SK-N-SH treated with all-trans-retinoic acid at 6 μM for 48 hours (cell line): ENCODE results near the gene CAPN13.

Experiments
- ATAC-seq: fragments of 200-7000 bp; cut with Tn5 transposase; 3 replicates; pipeline ENCODE4 v1.9.1; 2020; ENCODE audit warnings: mild to moderate bottlenecking, moderate library complexity
- ARNTL ChIP-seq: fragments of 450-650 bp; formaldehyde crosslinking; IDR thresholded peaks from 2 replicates; pipeline ENCODE4 v1.5.0; 2020; ENCODE audit warnings: low read depth, mild to moderate bottlenecking, moderate library complexity, borderline replicate concordance
- BACH2 ChIP-seq: fragments of 250-450 bp; sonication (Bioruptor Pico); IDR thresholded peaks from 2 replicates; pipeline ENCODE4 v1.9.0; 2021; ENCODE audit warnings: mild to moderate bottlenecking, borderline replicate concordance
- CREB5 ChIP-seq: fragments of 250-450 bp; sonication (Bioruptor Pico); IDR thresholded peaks from 2 replicates; pipeline ENCODE4 v1.5.1; 2020; ENCODE audit warnings: low read depth, mild to moderate bottlenecking, moderate library complexity
- CSDC2 ChIP-seq: fragments of 250-450 bp; sonication (Bioruptor Pico); IDR thresholded peaks from 2 replicates; pipeline ENCODE4 v1.5.0; 2020; ENCODE audit warnings: mild to moderate bottlenecking, moderate library complexity
- CSRNP3 ChIP-seq: fragments of 250-450 bp; sonication (Bioruptor Pico); IDR thresholded peaks from 2 replicates; pipeline ENCODE4 v1.5.1; 2021; ENCODE audit warnings: mild to moderate bottlenecking, moderate library complexity
- ESRRG ChIP-seq: fragments of 250-450 bp; sonication (Bioruptor Pico); IDR thresholded peaks from 2 replicates; pipeline ENCODE4 v1.6.1; 2021; ENCODE audit warnings: mild to moderate bottlenecking
- GLIS3 ChIP-seq: fragments of 250-450 bp; sonication (Bioruptor Pico); IDR thresholded peaks from 2 replicates; pipeline ENCODE4 v1.5.0; 2020; ENCODE audit warnings: mild to moderate bottlenecking, moderate library complexity
- POU6F1 ChIP-seq: fragments of 250-450 bp; sonication (Bioruptor Pico); IDR thresholded peaks from 2 replicates; pipeline ENCODE4 v1.8.0; 2021; ENCODE audit warnings: low read depth, mild to moderate bottlenecking, moderate library complexity, borderline replicate concordance
- PPARA ChIP-seq: fragments of 250-450 bp; sonication (Bioruptor Pico); IDR thresholded peaks from 2 replicates; pipeline ENCODE4 v1.5.0; 2020; ENCODE audit warnings: mild to moderate bottlenecking, borderline replicate concordance
- RARB ChIP-seq: fragments of 250-450 bp; sonication (Bioruptor Pico); IDR thresholded peaks from 2 replicates; pipeline ENCODE4 v1.8.0; 2021; ENCODE audit warnings: mild to moderate bottlenecking, moderate library complexity
- SNAI2 ChIP-seq: fragments of 250-450 bp; sonication (Bioruptor Pico); IDR thresholded peaks from 2 replicates; pipeline ENCODE4 v1.5.0; 2020; ENCODE audit warnings: mild to moderate bottlenecking, moderate library complexity
- TCF4 ChIP-seq: fragments of 250-450 bp; sonication (Bioruptor Pico); IDR thresholded peaks from 2 replicates; pipeline ENCODE4 v1.8.0; 2021; ENCODE audit warnings: mild to moderate bottlenecking, moderate library complexity, borderline replicate concordance
- TSHZ2 ChIP-seq: fragments of 250-450 bp; sonication (Bioruptor Pico); IDR thresholded peaks from 2 replicates; pipeline ENCODE4 v1.5.0; 2020; ENCODE audit warnings: mild to moderate bottlenecking, moderate library complexity
- ZFP30 ChIP-seq: fragments of 450-650 bp; formaldehyde crosslinking; IDR thresholded peaks from 2 replicates; pipeline ENCODE4 v1.5.0; 2022; ENCODE audit warnings: mild to moderate bottlenecking, moderate library complexity
- ZNF565 ChIP-seq: fragments of 450-650 bp; formaldehyde crosslinking; conservative IDR thresholded peaks from 2 replicates; pipeline ENCODE4 v1.5.0; 2020; ENCODE audit warnings: low read depth, mild to moderate bottlenecking, moderate library complexity
- ZNF70 ChIP-seq: fragments of 450-650 bp; formaldehyde crosslinking; IDR thresholded peaks from 2 replicates; pipeline ENCODE4 v1.5.0; 2020; ENCODE audit warnings: mild to moderate bottlenecking, moderate library complexity
- ZNF8 ChIP-seq: fragments of 450-650 bp; formaldehyde crosslinking; IDR thresholded peaks from 2 replicates; pipeline ENCODE4 v1.5.0; 2020; ENCODE audit warnings: mild to moderate bottlenecking, moderate library complexity

The CAPN13 gene

GRCh38 chr2:30792521-30792920, 14.7 kb downstream of the CAPN13 start (continued):
- TF ChIP-seq ZFP30 (CRISPR knock-in tag) (no peak), PPARA (CRISPR knock-in tag) (no peak)

GRCh38 chr2:30790879-30791278, 16.4 kb downstream of the CAPN13 start:
- no peak for TF ChIP-seq TCF4
- no peak for TF ChIP-seq ZNF565 (CRISPR knock-in tag)
- TF ChIP-seq SNAI2 (CRISPR knock-in tag), result no peak
- TF ChIP-seq POU6F1, result no peak
- no peak for TF ChIP-seq GLIS3 (CRISPR knock-in tag)
- no peak for TF ChIP-seq CSRNP3
- no peak for TF ChIP-seq PPARA (CRISPR knock-in tag)
- no peak for TF ChIP-seq ZFP30 (CRISPR knock-in tag)
- TF ChIP-seq ZNF70 (CRISPR knock-in tag), result no peak
- TF ChIP-seq ESRRG (CRISPR knock-in tag), result no peak
- TF ChIP-seq RARB (CRISPR knock-in tag), result no peak
- TF ChIP-seq CREB5 (CRISPR knock-in tag), result no peak
- TF ChIP-seq ZNF8 (CRISPR knock-in tag), result no peak
- no peak for TF ChIP-seq BACH2 (CRISPR knock-in tag)
- no peak for ATAC-seq

- no peak for TF ChIP-seq CSDC2
- TF ChIP-seq CREB5 (CRISPR knock-in tag), result no peak
- TF ChIP-seq TSHZ2, result no peak
- TF ChIP-seq PPARA (CRISPR knock-in tag), result no peak
- no peak for TF ChIP-seq ARNTL
- no peak for TF ChIP-seq TCF4
- TF ChIP-seq ZNF565 (CRISPR knock-in tag), result no peak
- no peak for ATAC-seq
Observed at GRCh38 chr2:30789670-30790210, 17.5 kb downstream of the CAPN13 start.

GRCh38 chr2:30786923-30787685, 20.1 kb downstream of the CAPN13 start:
- no peak for ATAC-seq
- no peak for TF ChIP-seq ARNTL
- TF ChIP-seq ESRRG (CRISPR knock-in tag), result no peak
- no peak for TF ChIP-seq TSHZ2
- TF ChIP-seq ZFP30 (CRISPR knock-in tag), result no peak
- TF ChIP-seq RARB (CRISPR knock-in tag), result no peak
